ENCODE results near the gene PASK.

Gene PASK

DNA sequence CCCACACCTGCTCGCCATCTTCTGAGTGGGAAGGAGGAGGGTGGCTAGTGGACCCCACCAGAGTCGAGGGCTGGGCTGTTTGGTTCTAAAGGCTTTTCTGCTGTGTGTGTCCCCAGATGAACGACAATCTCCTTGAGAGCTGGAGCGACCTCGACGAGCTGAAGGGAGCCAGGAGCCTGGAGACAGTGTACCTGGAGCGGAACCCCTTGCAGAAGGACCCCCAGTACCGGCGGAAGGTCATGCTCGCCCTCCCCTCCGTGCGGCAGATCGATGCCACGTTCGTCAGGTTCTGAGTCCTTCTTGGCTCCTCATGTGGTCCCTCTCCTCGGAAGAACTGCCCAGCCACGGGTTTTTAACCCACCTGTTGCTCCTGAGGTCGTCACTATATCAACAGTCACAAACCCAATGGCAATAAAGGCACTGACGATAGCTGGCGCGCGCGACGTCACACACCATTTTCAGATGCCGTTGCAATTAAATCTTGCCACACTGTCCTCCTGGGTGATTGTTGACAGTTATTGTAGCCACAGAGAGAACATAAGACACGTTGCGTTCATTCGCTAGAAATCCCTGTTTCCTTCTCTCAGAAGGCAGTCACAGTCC, 33.4 kb upstream of the PASK start:
- H3K4me3 ChIP-seq (ENCODE audit: low read length), result no peak overlapping the region
- DNase-seq (ENCODE audit: low read depth, low spot score), result no peak

DNA sequence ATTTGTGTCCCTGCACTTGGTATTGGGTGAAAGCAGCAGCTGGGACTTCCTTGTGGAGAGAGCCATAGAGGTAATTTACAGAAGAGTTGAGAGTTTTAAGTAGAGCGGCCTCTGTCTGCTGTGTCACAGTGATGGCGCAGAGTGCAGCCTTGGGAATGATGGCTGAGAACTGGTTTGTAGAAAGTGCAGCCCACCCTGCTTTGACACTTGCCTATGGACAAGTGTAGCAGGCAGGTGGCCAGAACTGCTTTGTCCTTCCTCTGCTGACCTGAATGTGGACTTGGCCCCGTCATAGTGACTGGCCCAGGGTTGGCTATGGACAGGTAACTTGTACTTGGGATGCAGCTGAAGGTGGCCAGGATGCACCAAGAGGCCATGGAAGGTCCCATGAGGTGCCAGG, 32.9 kb upstream of the PASK start:
- no peak overlapping the region for H3K4me3 ChIP-seq (ENCODE audit: low read length)
- no peak for DNase-seq (ENCODE audit: low read depth, low spot score)

DNA sequence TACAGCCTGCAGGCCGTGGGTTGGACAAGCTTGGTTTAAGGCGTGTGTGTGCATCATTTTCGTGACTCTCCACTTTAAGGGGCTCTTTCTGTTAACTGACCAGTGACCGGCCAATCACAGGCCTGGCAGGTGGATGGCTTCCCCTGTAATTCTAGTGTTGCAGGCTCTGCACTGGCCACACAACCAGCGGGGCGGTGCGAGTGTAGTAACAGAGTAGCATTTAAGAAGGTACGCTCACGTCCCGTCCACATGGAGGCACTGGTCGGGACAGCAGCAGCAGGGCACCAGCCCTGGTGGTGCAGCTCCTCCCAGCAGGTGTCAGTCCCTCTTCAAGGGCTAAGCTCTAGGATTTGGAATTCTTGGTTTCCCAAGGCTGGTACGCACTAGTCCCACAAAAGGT, 31.2 kb upstream of the PASK start:
- no peak for DNase-seq (ENCODE audit: low read depth, low spot score)

DNA sequence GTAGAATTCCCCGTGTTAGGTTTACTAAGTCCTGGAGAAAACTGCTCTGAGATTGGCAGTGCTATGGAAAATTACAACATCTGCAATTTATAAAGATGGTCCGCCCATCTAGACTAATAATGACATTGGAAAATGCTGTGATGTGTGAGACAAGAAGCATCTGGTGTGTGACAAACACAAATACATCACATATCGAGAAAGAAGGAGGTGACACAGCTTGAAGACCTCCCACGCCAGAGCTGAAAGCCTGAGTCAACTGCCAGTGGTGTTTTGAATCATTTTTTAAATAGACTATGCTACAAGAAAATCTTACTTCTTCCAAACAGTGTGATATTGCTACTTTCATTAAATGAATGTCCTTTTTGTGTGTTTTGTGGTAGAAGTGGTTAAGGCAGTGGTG, 30.6 kb upstream of the PASK start:
- DNase-seq (ENCODE audit: low read depth, low spot score), result no peak
- no peak overlapping the region for H3K4me3 ChIP-seq (ENCODE audit: low read length)

More for the DNA sequence above, 31.2 kb upstream of the PASK start:
- no peak overlapping the region for H3K4me3 ChIP-seq (ENCODE audit: low read length)

GRCh38 chr2:241178961-241179360, 29.7 kb upstream of the PASK start:
- no peak overlapping the region for H3K4me3 ChIP-seq (ENCODE audit: low read length)
- no peak for DNase-seq (ENCODE audit: low read depth, low spot score)

DNA sequence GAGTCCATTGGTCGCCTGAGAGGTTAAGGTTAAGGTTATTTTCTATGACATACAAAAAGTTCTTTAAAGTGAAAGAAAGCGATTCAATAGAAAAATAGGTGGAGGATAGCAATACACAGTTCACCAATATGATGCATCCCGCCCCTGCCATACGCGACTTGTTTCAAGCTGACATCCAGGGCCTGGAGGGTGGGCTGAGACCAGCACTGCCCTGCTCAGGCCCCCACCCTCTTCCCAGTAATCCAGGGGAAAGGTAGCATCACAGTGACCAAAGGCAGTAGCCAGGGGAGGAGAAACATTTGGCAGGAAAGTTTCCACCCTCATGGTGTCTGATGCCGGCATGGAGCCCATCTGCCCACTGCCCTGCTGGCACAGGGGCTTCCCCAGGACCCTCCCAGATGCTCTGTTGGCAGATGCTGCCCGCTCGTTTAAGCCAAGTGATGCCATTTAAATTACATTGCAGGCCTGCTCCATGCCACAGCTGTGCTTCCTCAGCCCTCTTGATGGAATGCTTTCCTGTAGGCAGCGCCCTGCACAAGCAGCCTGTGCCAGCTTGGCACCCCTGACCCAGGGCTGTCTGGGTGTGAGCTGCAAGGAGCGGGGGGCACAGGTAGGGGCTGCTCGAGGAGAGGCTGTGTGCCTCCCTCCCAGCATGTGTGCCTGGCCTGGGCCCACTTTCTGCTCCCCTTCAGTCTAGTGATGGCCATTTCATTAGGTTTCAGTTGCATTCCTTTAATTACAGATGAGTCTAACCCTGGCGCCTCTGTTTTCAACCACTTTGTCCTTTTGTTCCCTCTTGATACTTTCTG, 28.5 kb upstream of the PASK start:
- H3K4me3 ChIP-seq (ENCODE audit: low read length), result no peak overlapping the region
- no peak for DNase-seq (ENCODE audit: low read depth, low spot score)

GRCh38 chr2:241173557-241173956, 24.3 kb upstream of the PASK start:
- no peak overlapping the region for H3K4me3 ChIP-seq (ENCODE audit: low read length)
- no peak for DNase-seq (ENCODE audit: low read depth, low spot score)

DNA sequence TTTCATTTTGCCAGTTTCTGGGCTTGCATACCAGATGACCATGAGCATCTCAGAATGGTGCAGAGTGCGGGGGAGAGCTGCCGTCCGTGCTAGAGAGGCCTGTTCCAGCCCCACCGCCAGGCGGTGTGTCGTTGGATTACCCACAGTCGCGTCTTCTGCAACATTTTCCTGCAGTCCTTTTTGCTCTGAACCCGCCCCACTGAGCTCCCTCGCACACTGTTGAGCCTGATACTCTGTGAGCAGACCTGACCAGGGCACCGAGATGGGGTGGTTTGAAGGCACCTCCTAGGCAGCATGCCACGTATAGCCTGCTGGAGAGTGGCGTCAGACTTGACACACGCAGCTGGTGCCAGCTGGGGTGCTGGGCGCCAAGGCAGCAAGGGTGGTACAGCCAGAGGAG, 19.1 kb upstream of the PASK start:
- H3K4me3 ChIP-seq (ENCODE audit: low read length), result no peak overlapping the region
- no peak for DNase-seq (ENCODE audit: low read depth, low spot score)

- no peak overlapping the region for H3K4me3 ChIP-seq (ENCODE audit: low read length)
- DNase-seq (ENCODE audit: low read depth, low spot score), result no peak
Observed at GRCh38 chr2:241163601-241164118, 14.4 kb upstream of the PASK start.

GRCh38 chr2:241161646-241162281, 12.5 kb upstream of the PASK start:
- no peak overlapping the region for H3K4me3 ChIP-seq (ENCODE audit: low read length)
- no peak for DNase-seq (ENCODE audit: low read depth, low spot score)

- no peak overlapping the region for H3K4me3 ChIP-seq (ENCODE audit: low read length)
- no peak for DNase-seq (ENCODE audit: low read depth, low spot score)
Observed at GRCh38 chr2:241160318-241160717, 11.0 kb upstream of the PASK start.

DNA sequence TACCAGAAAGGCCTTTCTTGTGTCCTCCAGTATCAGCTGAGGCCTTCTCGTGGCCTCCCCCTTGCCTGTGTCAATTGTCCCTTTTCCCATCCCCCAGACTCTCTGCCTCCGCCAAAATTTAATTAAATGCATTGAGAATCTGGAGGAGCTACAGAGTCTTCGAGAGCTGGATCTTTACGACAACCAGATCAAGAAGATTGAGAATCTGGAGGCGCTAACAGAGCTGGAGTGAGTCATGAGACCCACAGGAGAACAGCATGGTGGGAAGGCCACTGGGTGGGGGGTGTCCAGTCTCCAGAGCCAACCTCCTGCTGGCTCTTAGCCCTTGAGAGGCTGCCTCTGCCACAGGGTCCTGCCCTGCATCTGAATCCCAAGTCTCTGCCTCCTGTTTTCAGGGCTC, 9.8 kb upstream of the PASK start:
- no peak for DNase-seq (ENCODE audit: low read depth, low spot score)
- no peak overlapping the region for H3K4me3 ChIP-seq (ENCODE audit: low read length)

DNA sequence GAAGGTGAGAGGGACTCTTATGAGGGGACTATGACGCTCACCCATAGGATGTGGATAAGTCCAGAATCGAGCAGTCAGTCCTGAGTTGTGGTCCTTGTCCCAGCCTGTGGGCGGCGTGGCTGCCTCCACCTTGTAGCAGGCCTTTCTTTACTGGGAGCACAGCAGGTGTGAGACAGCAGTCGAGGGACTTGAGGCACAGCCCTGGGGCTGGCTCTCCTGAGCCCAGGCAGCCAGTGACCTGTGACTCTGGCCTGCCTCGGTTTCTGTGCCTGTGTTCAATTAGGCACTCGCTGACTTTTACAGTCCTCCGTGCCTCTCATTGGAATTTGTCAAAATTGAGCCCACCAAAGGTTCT, 9.3 kb upstream of the PASK start:
- no peak for DNase-seq (ENCODE audit: low read depth, low spot score)
- H3K4me3 ChIP-seq (ENCODE audit: low read length), result no peak overlapping the region

DNA sequence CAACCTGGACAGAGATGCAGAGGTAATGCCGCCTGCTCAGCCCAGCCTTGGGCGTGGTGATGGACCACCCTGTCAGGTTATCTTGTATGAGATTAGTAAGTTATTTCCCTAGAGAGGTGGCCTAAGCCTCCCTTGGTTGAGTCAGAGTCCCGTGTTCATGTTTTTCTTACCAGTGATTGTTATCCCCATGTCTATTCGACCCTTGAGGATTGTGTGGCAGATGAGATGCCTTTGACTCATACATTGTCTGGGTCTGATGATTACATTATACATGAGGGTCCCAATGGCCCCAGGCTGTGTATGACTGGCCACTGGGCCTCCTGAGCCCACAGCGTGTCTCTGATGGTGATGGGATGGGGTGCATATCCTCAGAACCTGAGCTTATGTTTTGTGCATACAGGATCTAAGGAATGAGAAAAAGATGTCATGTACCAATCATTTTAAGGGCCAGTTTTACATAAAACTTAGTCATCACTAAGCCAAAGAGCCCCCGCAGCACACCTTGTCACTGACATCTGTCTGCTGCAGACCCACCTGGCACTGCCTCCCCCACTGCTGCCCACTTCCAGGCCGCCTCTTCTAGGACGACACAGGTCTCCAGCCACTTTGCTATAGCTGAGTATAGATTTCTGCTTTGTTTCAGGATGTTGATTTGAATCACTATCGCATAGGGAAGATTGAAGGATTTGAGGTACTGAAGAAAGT, 8.7 kb upstream of the PASK start:
- no peak for DNase-seq (ENCODE audit: low read depth, low spot score)
- H3K4me3 ChIP-seq (ENCODE audit: low read length), result no peak overlapping the region

GRCh38 chr2:241156971-241157441, 7.7 kb upstream of the PASK start:
- no peak for DNase-seq (ENCODE audit: low read depth, low spot score)
- no peak overlapping the region for H3K4me3 ChIP-seq (ENCODE audit: low read length)

DNA sequence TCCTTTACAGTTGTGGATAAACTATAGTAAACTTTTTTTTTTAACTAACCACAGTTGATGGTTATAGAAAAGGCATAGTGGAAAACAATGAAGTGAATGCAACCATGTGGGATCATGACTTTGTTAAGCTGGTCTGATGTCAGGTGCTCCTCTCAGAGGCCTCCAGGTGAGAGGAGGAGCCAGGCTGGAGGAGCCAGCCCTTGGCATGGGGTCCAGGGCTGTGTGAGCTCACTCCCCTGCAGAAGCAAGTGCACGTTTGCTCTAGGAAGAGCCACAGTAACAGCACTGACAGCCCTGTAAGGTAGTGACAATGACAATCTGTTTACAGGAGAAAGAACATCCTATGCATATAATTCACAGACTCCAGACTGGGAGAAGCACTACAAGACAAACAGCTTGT, 6.7 kb upstream of the PASK start:
- H3K4me3 ChIP-seq (ENCODE audit: low read length), result no peak overlapping the region
- no peak for DNase-seq (ENCODE audit: low read depth, low spot score)

GRCh38 chr2:241154915-241155314, 5.6 kb upstream of the PASK start:
- no peak overlapping the region for H3K4me3 ChIP-seq (ENCODE audit: low read length)
- no peak for DNase-seq (ENCODE audit: low read depth, low spot score)

DNA sequence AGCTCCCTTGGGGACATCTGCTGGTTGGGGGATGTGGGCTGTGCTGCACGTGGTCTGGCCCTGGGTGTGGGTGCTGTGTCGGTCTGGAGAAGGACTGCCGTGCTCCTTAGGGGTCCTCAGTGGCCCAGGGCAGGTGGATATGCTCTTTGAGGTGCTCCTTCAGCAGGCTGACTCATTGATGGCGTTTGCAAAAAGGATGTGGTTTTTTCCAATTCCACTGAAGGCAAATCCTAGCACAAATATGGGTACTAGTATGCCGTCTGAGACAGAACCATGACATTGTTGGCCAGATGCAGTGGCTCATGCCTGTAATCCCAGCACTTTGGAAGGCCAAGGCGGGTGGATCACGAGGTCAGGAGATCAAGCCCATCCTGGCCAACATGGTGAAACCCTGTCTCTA, 4.3 kb upstream of the PASK start:
- no peak overlapping the region for H3K4me3 ChIP-seq (ENCODE audit: low read length)
- DNase-seq (ENCODE audit: low read depth, low spot score), result peak; percentile 32

DNA sequence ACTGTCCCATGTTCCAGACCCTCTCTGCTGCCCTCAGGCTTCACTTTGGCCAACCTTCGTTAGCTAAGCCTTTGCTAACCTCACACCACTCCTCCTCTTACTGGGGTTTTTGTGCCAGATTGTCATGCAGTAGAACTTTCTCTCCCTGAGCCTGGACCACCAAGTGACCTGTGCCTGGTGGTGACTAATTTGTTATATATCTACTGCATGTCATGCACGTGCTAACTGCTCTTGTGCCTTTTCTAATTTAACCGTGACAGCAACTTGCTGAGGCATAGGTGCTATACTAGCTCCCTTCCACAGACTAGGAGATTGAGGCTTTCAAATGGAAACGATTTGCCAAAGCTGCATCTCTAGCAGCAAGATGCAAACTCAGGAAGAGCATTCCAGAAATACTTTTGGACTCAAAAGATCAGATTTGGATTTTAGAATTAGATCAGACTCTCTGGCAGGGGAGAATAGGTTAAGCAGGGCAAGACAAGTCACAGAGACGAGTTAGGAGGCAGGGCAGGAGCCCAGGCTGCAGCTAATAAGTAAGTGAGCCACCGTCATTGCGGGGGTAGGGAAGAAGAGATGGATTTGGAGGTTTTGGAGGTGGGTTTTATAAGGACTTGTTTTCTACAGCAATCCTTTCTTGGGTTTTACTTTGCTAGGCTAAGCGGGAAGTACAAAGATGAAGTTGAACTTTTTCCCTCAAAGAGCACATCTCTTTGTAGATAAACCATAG, 2.8 kb upstream of the PASK start:
- no peak for DNase-seq (ENCODE audit: low read depth, low spot score)
- no peak overlapping the region for H3K4me3 ChIP-seq (ENCODE audit: low read length)

All from Jurkat, Clone E6-1 (cell line).